GM18507 (cell line): ENCODE measurements around the gene EIF2AK3.
"Not testable (repeated sequence)": the region's sequence is repeated elsewhere in the genome, so short reads cannot be mapped to it uniquely, and the experiment has no call there.

Experiments used
- DNase-seq: peaks from one replicate; pipeline ENCODE4 v3.0.0; 2011; ENCODE audit warnings: low read depth; ENCODE audit not compliant: insufficient read length; ENCODE audit errors: extremely low spot score
- FAIRE-seq: peaks from 2 replicates; lab custom pipeline; 2011; peaks lifted over from hg19 to GRCh38; lab: Jason Lieb, UNC

Gene EIF2AK3

DNA sequence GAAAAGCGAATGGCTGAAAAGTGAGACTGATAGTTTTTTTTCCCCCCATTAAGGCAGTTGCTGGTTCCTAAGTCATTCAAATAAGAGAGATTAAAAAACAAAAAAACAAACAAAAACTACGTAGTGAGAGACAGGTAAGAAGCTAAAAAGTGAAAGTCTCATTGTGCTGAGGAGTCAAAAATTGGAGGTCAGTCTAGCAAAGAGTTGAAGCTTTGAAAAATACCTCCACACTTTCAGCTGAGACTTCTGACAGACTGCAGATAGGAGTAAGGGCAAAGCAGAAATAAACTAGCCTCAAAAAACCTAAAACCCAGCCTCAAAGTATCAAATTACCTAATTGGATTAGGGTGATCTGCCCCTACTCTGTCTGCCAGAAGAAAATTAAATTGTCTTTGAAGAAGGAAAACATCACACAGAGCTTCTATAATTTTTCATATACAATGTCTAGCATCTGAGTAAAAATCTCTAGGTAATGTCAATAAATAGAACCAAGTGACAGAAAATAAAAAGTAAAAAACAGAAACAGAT lies 10.9 kb upstream of the EIF2AK3 start:
- FAIRE-seq (no peak), DNase-seq (no peak)

DNA sequence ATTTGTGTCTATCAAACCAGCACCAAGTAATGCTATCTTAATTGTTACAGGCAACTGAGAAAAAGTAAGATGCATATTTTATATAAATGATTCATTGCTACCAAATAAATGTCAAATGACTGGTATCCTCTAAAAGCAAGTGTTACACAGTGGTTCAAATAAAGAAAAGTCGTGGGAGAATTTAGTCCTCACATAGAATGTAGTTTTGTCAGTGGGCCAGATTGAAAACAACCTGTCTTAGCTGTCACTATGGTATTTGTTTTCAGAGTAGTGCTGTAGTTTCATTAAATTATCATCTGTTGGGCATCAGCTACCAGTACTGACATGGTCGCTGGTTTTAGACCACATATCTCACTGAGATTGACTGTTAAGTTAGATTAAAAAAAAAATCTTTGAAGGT lies 10.2 kb upstream of the EIF2AK3 start:
- DNase-seq (no peak), FAIRE-seq (no peak)

DNA sequence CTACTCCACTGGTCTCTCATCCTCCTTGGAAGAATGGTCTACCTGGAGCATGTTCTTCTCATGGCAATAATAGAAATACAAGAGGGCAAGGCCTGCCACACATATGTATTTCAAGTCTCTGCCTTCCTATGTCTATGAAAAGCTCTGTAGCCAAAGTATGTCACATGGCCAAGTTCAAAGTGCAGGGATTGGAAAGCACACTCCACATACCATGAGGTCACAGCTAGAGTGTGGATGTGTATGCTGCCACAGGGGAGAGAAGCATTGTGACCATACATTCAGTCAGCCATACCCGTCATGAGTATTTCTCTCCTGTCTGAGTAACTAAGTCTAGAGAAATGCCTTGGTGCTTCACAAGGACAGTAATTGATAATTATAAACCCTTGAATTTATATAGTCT lies 8.8 kb upstream of the EIF2AK3 start:
- FAIRE-seq = no peak
- DNase-seq = no peak

GRCh38 chr2:88632569-88632968 lies 5.3 kb upstream of the EIF2AK3 start:
- DNase-seq (no peak), FAIRE-seq (no peak)

GRCh38 chr2:88628571-88628939 lies 1.3 kb upstream of the EIF2AK3 start:
- no peak for FAIRE-seq
- DNase-seq = no peak

DNA sequence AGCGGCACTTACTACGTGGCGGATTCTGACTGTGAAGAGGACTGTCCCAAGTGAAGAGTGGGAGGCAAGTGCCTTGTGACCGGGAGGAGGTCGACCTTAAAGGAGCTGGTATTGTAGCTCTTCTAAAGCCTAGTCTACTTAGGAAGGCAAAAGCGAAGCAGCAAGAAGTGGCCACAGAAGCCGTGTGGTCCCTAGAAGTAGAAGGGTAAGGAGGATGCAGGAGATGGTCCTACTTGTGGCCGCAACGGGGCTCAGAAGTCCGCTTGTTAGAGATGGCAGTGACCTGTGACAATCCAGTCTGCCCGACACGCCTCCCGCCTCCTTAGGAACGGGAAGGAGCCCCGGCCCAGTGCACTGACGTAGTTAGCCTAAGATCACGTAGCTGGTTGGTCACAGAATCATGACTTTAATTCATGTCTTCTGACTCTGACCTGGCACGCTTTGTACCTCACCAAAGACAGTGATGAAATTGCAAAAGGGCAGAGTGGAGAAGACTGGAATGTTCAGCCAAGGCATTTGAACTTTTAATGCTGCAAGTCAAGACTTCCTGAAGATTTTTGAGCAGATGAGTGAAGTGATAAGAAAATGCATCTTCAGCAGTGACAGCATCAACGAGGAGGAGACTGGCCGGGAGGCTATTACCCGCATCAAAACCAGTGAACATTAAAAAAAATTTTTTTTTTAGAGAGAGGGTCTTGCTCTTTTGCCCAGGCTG lies 749 bp upstream of the EIF2AK3 start:
- FAIRE-seq (no peak), DNase-seq (peak; percentile 28)

DNA sequence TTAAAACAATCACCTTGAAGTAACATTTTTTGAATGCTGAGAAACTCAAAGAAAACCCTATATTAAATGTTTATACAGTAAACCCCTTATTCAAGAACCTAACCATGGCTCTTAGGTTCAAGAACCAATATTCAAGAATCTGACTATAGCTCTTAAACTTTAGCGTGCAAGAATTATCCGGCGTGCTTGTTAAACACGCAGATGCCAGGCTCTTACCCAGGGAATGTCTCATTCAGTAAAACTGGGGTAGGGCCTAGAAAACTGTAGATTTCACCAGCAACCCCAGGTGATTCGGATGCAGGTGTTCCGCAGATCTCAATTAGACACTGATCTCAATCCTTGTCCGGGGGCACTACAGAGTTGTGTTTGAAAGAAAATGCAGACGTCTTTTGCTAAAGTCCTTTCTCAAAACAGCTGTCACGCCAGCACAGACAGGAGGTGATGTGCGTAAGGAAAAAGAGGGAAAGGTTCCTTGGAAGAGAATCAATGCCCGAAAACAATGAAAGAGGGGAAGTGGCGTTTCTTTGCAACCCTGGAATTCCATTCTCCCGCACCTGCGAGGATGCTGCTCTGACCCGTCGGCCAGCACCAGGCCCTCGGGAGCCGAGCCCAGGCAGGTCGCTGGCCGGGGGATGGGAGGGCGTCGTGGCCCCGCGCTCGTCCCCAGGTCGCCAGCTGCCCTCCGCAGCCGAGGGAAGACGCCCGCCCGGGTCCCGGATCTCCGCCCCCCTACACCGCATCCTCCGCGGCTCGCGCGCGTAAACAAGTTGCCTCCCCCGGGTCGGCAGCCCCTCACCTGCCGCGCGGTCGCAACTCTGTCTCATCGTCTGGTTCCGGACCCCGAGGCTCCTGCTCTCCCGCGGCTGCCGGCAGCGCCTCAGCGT lies 851 bp downstream of the EIF2AK3 start:
- DNase-seq = no peak
- FAIRE-seq = no peak

DNA sequence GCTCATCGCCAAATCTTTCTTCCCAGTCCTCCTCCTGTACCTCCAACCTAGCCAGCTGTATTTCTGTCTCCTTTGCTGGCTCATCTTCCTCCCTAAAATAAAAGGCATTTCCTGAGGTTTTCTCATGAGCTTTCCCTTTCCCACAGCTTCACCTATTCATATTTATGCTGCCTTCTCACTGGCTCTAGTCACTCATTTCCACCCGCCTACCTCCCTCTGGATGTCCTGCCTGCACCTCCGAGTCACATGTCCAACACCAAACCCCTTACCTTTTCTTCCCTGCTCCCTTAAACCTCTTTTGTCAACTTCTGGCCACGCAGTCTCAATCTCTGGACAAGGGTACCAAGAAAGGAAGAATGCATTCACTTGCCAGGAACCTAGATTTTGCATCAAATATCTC lies 2.8 kb downstream of the EIF2AK3 start:
- FAIRE-seq (no peak), DNase-seq (no peak)

DNA sequence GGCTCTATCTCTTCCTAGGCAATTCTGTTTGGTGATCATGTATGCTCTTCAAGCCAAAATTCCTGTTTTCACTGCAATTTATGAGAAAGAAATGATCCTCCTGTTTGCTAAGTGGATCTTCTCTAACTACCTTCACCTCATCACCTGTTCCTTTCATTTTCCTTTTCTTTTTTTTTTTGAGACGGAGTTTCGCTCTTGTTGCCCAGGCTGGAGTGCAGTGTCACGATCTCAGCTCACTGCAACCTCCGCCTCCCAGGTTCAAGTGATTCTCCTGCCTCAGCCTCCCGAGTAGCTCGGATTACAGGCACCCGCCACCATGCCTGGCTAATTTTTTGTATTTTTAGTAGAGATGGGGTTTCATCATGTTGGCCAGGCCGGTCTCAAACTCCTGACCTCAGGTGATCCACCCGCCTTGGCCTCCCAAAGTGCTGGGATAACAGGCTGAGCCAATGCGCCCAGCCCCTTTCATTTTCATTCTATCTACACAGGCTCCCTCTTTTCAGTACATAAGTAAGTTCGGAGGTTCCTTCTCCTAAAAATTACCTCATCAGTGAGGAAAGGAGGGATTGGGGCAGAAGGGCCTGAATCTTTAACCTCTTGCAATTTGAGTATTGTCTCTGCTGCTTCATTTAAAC lies 3.3 kb downstream of the EIF2AK3 start:
- not testable (repeated sequence) for FAIRE-seq

GRCh38 chr2:88622307-88622706 lies 5.0 kb downstream of the EIF2AK3 start:
- FAIRE-seq = no peak
- DNase-seq = no peak

More for the DNA sequence above, 3.3 kb downstream of the EIF2AK3 start:
- not testable (repeated sequence) for DNase-seq

- DNase-seq = no peak
- FAIRE-seq = no peak
Measured at GRCh38 chr2:88621432-88621831, 5.8 kb downstream of the EIF2AK3 start.

DNA sequence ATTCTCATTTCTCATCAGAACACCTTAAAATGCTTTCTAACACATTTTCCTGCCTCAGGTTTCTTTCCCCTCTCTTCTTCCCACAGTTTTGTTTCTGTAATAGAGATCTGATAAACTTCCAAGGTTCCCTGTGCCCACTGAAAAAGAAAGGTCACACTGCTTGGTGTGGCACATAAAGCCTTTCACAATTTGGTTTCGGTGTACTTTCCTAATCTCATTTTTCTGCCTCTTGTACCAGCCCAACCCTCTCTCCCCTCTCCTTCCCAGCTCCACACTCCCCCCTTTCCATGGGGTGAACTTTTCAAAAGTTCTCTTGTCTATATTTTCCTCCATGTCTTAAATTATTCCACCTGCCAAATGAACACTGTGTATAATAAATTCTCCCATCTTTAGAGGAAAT lies 7.2 kb downstream of the EIF2AK3 start:
- DNase-seq (no peak), FAIRE-seq (no peak)

DNA sequence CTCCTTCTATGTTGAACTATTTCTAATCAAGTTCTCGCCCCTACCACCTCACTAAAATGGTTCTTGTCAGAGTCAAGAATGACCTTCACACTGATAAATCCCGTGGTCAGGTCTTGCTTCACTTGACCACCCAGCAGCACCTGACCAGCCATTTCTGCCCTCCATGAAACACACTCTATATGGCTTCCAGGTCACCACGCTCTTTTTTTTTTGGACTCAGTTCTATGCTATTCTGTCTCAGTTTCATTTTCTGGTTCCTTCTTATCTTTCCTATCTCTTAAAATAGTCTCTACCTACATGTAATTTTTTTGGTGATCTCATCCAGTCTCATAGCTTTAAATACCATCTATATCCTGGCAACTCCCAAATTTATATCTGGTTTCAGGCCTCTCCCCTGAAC lies 11.4 kb downstream of the EIF2AK3 start:
- FAIRE-seq (peak; percentile 78), DNase-seq (no peak)

GRCh38 chr2:88614497-88615157 lies 12.6 kb downstream of the EIF2AK3 start:
- peak; percentile 82 for FAIRE-seq
- DNase-seq = no peak

DNA sequence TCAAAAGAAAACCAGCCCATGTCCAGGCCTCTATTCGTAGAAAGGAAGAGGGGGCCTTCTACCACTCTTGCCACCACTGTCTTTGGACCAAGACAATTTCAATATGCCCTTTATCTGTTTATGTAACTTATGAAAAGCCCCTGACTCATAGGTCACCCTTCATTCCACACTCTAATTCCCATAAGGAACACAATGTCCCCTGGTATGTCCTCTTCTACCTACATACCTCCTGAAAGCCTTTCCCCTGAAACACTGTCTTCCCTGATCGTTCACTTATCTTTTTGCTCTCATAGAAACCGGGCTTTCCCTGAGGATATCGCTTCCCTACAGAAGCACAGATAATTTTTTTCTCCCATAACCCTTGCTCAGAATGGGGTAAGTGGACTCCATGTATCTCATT lies 13.3 kb downstream of the EIF2AK3 start:
- FAIRE-seq (no peak), DNase-seq (no peak)

DNA sequence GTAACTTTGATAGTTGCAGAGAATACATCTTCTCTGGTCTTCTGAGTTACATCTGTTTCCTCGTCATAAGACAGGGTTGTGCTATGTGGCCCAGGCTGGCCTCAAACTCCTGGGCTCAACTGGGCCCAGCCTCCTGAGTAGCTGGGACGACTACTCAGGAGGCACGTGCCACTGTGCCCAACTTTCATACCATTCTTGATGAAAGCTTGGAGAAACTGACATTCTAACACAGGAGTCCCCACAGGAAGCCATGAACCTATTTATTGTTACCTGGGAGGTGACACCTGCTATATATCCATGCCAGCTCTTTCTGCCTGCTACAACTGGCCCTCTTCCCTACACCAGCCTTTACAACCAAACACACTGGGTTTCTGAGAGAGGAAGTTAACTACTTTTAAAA lies 19.1 kb downstream of the EIF2AK3 start:
- FAIRE-seq = no peak

DNA sequence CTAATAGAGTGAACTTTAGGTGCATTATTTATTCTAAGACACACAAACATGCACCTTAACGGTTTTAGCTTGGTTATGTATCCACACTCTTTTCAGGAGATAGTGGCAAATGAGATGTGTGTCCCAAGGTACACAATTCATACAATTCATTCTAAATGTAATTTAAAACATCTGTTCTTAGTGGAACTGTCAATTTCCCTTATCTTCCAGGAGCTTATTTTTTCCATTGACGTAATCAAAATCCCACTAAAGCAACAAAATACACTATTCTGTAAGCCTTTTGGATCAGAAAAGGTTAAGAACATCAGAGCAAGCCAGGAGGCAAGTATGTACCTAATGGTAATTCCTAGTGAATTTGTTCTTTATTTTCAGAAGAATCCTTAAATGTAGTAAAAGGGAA lies 19.8 kb downstream of the EIF2AK3 start:
- FAIRE-seq (no peak), DNase-seq (no peak)

More for the DNA sequence above, 19.1 kb downstream of the EIF2AK3 start:
- no peak for DNase-seq

DNA sequence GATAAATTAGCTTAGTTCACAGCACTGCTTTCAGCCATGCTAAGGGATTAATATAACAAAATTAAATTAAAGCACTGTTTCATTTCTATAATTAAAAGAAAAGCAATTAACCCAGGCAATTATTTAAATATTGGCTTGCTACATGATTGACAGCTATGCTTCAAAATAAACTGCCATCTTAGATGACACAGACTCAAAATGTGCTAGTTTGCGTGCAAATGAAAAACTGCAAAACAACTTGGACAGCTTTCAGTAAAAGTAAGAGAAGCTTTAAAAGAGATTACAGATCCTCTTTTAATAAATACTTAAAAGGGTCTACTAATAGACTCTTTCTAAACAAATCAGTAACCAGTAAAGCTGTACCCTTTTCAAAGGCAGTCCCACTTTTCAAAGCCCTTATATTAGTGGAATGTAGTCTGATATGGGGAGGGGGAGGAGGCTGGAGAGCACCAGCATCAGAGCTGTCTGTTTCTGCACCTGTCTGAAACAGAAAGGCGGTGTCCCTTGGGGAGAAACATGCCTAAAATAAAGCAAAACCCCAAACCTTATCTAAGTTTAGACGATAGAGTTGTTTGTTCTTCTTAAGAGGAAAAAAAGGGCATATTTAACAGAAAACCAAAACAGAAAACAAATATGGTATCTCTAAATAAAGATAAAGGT lies 20.8 kb downstream of the EIF2AK3 start:
- peak; percentile 15 for DNase-seq
- FAIRE-seq = peak; percentile 94

- FAIRE-seq (no peak), DNase-seq (no peak)
Measured at GRCh38 chr2:88603146-88603545, 24.1 kb downstream of the EIF2AK3 start.
